HFF-Myc (cell line): ENCODE measurements around the gene ERVFRD-1.

Source experiments
- DNase-seq: peaks from one replicate; pipeline ENCODE4 v3.0.0-alpha.2; 2011; ENCODE audit warnings: low read depth; ENCODE audit errors: extremely low read depth
- H3K4me3 ChIP-seq: replicated peaks from 2 replicates; pipeline ENCODE4 v1.5.1; 2011; ENCODE audit warnings: low read depth, mild to moderate bottlenecking, control low read depth, low read length
- CTCF ChIP-seq: IDR thresholded peaks from 2 replicates; pipeline ENCODE4 v1.5.1; 2012; ENCODE audit warnings: mild to moderate bottlenecking, low read depth, low read length, control low read depth; ENCODE audit errors: missing control alignments

The ERVFRD-1 gene

GRCh38 chr6:11110921-11111768 is at the start of gene ERVFRD-1:
ERVFRD-1 (minus strand) TSS chr6:11111725; CDS start chr6:11105310, 6,415 bp downstream.
- no peak for DNase-seq
- no peak for TF ChIP-seq CTCF
- H3K4me3 ChIP-seq = no peak within 1 kb of the TSS

- DNase-seq = no peak
- H3K4me3 ChIP-seq = no peak overlapping the region
- no peak for TF ChIP-seq CTCF
Observed at GRCh38 chr6:11160199-11160598, 48.7 kb upstream of the ERVFRD-1 start.

- H3K4me3 ChIP-seq = no peak overlapping the region
- no peak for TF ChIP-seq CTCF
- DNase-seq = no peak
Observed at GRCh38 chr6:11155589-11155988, 44.1 kb upstream of the ERVFRD-1 start.

- DNase-seq = no peak
- no peak overlapping the region for H3K4me3 ChIP-seq
- TF ChIP-seq CTCF = no peak
Observed at GRCh38 chr6:11153447-11153846, 41.9 kb upstream of the ERVFRD-1 start.

GRCh38 chr6:11152581-11152980 is 41.1 kb upstream of the ERVFRD-1 start:
- no peak overlapping the region for H3K4me3 ChIP-seq
- DNase-seq = no peak
- no peak for TF ChIP-seq CTCF

- H3K4me3 ChIP-seq = no peak overlapping the region
- no peak for TF ChIP-seq CTCF
- no peak for DNase-seq
Observed at GRCh38 chr6:11151488-11151887, 40.0 kb upstream of the ERVFRD-1 start.
